DMS53 treated with DMSO at 0.1 percent for 48 hours (cell line): Measurements from ENCODE around the gene APOBEC3C.
"Not testable (repeated sequence)": the region's sequence is repeated elsewhere in the genome, so short reads cannot be mapped to it uniquely, and the experiment has no call there.

Source experiments
- DNase-seq: peaks from one replicate; lab custom pipeline; 2025; ENCODE audit not compliant: unreplicated experiment; lab: John Stamatoyannopoulos, UW

APOBEC3C gene

DNA sequence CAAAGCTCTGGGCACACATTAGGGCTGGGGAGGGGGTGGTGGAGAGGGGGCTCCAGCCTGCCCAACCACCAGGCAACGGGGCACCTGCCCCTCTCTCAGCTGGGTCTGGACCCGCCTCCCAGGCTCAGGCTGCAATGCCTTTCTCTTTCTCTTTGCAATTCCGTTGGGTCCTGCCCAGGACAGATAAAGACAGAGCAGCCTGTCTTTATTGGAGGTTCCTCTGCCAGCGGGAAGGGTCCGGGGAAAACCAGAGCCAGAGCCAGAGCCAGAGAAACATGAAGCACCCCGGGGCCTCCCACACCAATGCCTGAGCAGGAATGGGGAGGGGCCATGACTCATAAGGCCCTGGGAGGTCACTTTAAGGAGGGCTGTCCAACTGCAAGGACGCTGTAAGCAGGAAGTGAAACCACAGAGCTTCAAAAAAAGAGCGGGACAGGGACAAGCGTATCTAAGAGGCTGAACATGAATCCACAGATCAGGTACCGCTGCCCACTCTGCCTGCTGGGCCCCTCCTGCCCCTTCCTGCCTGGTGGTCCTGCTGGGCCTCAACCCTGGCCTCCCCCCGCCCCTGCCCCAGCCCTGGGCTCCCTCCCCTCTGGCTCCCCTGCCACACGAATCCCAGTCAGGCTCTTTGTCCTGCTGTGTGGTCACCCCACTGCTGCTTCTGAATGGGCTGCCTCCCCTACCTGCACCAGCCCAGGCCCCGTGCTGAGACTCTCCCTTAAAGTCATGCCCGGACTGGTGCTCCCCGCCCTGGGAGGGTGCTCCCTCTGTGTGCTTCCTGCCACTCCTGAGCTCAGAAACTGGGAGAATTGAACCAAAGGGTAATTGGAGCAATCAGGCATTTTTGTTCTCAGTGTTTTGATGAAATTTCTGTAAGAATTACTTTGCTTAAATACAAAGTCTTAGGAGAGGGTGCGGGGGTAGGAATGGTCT lies 31.8 kb upstream of the APOBEC3C start, which contains the start of gene APOBEC3B:
APOBEC3B (plus strand) TSS at position 356 of the 936 bp plus-strand sequence; CDS start at position 463, 107 bp downstream.
- DNase-seq, result peak; percentile 77

DNA sequence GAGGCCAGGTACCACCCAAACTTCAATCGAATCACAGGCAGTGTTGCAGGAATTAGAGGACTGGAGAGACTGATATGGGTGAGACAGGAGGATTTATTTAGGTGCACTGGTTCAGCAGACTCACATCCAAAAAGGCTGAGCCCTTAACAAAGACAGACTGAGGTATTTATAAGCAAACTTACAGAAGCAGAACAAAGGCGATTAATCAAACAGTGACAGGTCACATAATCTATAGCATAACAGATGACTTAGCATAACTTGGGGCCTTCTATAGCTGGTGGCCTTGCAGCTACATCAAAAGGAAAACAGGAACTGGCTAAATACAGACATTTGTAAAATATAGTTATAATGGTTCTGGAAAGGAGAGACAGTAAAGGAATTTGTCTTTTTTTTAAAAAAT lies 29.8 kb upstream of the APOBEC3C start:
- no peak for DNase-seq

DNA sequence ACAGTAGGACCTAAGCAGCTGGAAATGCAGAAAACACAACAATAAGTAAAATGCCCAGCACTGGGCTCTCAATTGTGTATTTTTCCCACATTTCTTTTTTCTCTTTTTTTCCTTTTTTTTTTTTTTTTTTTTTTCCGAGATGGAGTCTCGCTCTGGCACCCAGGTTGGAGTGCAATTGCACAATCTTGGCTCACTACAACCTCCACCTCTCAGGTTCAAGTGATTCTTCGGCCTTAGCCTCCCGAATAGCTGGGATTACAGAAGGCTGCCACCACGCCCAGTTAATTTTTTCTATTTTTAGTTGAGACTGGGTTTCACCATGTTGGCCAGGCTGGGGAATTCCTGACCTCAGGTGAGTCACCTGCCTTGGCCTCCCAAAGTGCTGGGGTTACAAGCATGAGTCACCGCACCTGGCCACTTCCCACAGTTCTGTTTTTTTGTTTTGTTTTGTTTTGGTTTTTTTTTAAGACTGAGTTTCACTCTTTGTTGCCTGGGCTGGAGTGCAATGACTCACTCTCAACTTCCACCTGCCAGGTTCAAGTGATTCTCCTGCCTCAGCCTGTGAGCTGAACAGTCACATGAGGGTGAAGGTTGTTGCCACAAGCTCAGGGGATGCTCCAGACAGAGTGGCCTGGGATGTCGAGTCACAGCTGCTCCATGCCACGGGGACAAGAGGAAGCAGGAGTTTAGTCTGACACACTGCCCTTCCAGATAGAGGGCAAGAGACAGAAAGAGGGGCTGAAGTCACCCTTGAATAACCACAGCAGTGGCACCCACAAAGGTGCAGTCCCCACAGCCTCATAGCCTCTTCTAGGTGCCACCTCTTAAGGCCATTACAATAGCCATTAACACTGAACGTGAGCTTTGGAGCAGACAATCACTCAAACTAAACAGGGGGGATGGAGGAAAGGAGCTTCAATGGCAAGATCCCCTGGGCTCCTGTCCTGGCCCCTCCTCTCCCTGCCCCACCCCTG lies 29.0 kb upstream of the APOBEC3C start:
- peak; percentile 91 for DNase-seq

DNA sequence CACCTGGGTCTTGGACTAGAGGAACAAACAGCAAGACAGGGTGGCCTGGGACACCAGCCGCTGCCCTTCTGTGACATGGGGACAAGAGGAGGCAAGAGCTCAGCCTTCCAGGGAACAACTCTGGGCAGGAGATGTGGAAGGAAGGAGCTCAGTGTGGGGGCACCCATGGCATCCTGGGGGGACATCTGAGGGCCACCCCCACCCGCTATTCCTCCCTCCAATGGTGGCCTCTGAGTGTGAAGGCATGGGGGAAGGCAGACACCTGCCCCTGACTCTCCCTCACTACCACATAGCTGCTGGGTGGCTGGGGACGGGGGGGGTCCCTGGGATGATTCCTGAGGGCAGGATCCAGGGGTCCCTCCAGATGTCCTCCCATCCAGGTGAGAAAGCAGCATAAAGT lies 27.4 kb upstream of the APOBEC3C start:
- DNase-seq, result no peak

DNA sequence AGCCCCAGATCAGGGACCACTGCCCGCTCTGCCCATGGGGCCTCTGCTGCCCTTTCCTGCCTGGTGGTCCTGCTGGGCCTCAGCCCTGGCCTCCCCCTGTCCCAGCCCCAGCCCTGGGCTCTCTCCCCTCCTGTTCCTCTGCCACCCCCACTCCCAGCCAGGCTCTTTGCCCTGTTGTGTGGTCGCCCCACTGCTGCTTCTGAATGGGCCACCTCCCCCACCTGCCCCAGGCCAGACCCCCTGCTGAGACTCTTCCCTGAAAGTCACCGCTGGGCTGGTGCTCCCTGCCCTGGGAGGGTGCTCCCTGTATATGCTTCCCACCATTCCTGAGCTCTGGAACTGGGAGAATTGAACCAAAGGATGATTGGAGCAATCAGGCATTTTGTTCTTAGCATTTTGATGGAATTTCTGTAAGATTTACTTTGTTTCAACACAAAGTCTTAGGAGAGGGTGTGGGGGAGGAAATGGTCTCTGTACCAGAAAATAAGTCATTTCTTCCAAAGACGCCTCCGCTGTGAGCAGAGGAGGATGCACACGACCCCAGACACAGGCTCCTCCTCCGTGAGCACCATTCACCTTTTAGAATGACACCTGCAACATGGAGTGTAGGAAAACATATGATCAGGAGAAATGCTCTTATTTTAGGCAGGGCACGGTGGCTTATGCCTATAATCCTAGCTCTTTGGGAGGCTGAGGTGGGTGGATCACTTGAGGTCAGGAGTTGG lies 26.7 kb upstream of the APOBEC3C start:
- no peak for DNase-seq

- no peak for DNase-seq
Measured at GRCh38 chr22:38989466-38989865, 24.6 kb upstream of the APOBEC3C start.

DNA sequence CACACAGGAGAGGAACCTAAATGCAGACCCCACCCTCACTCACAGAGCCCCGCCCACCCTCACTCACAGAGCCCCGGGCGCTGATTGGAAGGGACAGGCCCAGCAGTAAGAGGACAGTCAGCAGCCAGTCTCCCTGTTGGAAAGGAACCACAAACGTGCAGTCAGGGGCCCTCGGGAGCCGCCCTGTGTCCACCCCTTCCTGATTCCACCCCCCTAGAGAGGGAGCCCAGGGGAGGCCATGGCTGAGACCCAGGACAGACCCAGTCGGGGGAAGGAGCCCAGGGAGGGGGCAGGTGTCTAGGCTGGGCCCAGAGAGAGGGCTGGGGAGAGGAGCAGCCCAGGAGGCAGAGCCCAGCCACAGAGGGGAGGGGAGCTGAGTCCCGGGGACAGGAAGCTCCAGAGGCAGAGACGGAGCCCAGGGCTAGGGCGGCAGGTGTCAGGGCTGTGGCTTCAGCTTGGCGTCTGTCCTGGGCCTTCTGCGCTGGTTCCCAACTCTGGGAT lies 21.1 kb upstream of the APOBEC3C start:
- DNase-seq, result peak; percentile 36

DNA sequence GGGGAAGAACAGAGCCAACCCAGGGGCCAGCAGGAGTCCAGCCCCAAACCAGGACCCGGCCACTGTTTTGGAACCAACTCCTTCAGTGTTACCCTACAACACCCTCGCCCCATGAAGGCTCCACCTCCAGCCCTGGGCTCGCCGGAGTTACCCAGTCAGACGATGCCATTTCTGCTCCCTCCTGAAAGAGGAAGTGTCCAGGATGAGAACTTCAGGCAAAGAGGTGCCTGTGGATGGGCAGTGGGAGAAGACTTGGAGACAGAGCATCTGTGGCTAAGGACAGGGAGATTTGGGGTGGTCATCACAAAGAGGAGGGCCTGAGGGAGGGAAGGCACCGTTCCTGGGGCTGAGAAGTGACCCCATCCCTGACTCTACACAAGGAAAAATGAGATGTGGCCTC lies 18.0 kb upstream of the APOBEC3C start:
- no peak for DNase-seq

- no peak for DNase-seq
Measured at GRCh38 chr22:38997518-38997917, 16.5 kb upstream of the APOBEC3C start.

- DNase-seq, result peak; percentile 75
Measured at GRCh38 chr22:39003165-39003638, 10.9 kb upstream of the APOBEC3C start.

- DNase-seq, result no peak
Measured at GRCh38 chr22:39007177-39007576, 6.9 kb upstream of the APOBEC3C start.

DNA sequence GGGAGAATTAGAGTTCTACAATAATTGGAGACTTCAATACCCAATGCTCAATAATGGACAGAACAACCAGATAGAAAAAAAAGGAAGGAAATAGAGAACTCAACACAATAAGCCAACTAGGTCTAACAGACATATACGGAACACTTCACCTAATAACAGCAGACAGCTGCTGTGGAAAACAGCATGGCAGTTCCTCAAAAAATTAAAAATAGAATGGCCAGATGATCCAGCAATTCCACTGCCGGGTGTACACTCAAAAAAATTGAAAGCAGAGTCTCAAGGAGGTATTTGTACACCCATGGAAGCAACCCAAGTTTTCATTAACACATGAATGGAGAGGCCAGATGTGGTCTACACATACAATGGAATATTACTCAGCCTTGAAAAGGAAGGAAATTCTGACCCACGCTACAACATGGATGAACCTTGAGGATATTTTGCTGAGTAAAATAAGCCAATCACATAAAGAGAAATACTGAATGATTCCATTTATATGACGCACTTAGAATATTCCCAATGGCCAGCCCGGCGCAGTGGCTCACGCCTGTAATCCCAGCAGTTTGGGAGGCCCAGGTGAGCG lies 5.7 kb upstream of the APOBEC3C start:
- DNase-seq, result not testable (repeated sequence)

DNA sequence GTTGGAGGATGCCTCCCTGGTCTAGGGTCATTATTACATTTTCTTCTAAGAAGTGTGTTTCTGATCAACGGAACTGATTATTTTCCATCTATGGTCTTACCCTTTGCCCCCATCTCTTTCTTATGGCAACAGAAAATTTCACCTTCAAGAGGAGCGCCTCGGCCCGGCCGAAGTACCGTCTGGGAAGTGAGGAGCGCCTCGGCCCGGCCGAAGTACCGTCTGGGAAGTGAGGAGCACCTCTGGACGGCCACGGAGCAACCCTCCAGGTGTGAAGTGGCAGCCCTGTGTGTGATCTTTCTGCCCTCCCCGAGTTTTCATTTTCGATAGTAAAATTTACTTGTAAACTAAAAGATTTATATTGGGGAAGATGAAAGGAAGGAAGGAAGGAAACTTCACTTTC lies 3.1 kb upstream of the APOBEC3C start:
- DNase-seq, result no peak

GRCh38 chr22:39012533-39013511 lies 1.2 kb upstream of the APOBEC3C start:
- no peak for DNase-seq

GRCh38 chr22:39013561-39013941 lies 506 bp upstream of the APOBEC3C start:
- DNase-seq, result not testable (repeated sequence)

DNA sequence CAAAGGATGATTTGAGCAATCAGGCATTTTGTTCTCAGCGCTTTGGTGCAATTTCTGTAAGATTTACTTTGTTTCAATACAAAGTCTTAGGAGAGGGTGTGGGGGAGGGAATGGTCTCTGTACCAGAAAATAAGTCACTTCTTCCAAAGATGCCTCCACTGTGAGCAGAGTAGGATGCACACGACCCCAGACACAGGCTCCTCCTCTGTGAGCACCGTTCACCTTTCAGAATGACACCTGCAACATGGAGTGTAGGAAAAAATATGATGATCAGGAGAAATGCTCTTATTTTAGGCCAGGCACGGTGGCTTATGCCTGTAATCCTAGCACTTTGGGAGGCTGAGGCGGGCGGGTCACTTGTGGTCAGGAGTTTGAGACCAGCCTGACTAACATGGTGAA lies 665 bp downstream of the APOBEC3C start:
- DNase-seq, result not testable (repeated sequence)

DNA sequence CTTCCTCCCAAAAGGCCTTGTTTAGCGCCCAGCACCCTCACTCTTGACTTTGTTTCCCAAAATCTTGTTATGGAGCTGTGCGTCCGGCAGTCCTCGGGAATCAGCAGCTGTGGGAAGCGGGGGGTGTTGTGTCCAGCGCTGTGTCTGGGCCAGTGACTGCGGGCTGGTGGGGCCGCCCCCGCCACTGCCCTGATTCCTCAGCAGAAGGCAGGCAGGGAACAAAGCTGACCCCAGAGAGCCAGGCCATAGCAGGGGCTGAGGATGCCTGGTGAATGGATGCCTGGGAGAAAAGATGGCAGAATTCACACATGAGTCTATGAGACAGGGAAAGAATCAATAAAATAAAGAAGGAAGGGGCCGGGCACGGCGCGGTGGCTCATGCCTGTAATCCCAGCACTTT lies 2.5 kb downstream of the APOBEC3C start:
- DNase-seq, result no peak

DNA sequence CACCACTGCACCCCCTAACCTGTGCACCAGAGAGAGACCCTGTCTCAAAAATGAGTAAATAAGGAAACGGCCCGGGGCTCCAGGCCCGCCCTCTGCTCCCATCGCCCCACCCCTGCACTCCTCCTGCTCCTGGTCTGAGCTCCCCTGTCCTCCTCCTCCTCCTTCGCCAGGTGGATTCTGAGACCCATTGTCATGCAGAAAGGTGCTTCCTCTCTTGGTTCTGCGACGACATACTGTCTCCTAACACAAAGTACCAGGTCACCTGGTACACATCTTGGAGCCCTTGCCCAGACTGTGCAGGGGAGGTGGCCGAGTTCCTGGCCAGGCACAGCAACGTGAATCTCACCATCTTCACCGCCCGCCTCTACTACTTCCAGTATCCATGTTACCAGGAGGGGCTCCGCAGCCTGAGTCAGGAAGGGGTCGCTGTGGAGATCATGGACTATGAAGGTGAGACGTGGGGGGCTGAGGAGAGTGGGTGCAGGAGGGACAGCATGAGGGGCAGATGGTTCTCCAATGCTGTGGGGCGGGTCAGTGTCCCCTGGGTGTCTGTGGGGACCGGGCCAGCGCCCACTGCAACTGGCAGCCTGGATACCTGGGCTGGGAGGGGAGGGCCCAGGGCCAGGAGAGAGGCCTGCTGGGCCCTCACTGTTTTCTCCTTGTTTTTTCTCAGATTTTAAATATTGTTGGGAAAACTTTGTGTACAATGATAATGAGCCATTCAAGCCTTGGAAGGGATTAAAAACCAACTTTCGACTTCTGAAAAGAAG lies 3.7 kb downstream of the APOBEC3C start:
- DNase-seq, result no peak
